HL-60 (cell line): ENCODE data around the gene BLMH.

Experiments used
- CTCF ChIP-seq: IDR thresholded peaks from one replicate; pipeline ENCODE4 v1.5.1; 2011; ENCODE audit warnings: low read length, control low read depth, inconsistent platforms; ENCODE audit not compliant: insufficient read depth
- POLR2AphosphoS5 ChIP-seq: IDR thresholded peaks from 2 replicates; pipeline ENCODE4 v1.6.1; 2012; ENCODE audit warnings: low read depth
- REST ChIP-seq: IDR thresholded peaks from 2 replicates; pipeline ENCODE4 v1.6.1; 2012; ENCODE audit warnings: low read depth; ENCODE audit not compliant: insufficient replicate concordance

- TF ChIP-seq CTCF = no peak
- TF ChIP-seq REST = no peak
- TF ChIP-seq POLR2AphosphoS5 = no peak
These were observed 18.4 kb downstream of the BLMH start for GRCh38 chr17:30273373-30273772.
